ENCODE data around the gene ALDH9A1. TPM values are rescaled to one million over a fixed set of nuclear protein-coding genes. Genes with fewer than 3 reads are reported as not detected.
"Not testable (repeated sequence)": the region's sequence is repeated elsewhere in the genome, so short reads cannot be mapped to it uniquely, and the experiment has no call there.

Gene ALDH9A1
- 30.3 and 35.8 TPM in 2 replicates for total RNA-seq

DNA sequence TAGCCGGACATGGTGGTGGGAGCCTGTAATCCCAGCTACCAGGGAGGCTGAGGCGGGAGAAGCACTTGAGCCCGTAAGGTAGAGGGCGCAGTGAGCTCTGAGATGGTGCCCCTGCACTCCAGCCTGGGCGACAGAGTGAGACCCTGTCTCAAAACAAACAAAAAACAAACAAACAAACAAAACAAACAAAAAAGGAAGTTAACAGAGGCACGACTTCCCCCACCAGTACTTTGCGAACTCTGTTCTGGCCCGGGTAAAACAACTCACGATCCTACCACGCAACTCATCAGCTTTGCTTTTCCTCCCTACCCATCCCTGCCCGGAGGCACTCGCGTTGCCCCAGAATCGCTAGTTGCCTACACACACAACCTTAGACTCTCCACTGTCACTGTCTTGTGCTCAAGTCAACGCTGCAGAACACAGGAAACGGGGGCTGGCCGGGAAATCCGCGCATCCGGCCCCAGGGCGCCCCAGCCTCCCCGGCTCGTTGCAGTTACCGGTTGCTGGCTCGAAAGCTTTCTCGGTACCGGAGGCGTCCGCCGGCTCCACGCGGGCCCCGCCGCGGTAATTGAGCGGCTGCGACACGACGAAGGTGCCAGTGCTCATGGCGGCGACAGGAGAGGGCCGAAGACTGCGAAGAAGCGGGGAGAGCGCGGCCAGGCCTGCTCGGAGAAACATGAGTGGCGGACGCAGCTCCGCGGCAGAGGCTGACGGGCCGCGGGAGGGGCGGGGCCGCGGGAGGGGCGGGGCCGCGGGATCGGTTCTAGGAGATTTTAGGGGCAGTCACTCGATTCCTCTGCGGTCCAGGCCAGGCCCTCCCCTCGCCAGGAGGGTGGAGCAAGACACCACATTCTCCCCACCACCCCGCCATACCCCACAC, at the start of gene ALDH9A1:
Gene ALDH9A1 (minus strand): TSS at position 682 of the 880 bp plus-strand sequence. CDS start 4 bp downstream, at position 678.
- Mint-ChIP-seq H3K4me1 (peaks cover 27% of the 10 kb centered on the region), H3K36me3 (ENCODE audit: low read depth) (peaks cover 23% of the 10 kb centered on the region), H3K4me3 (peak within 1 kb of the TSS; percentile 91), H3K9me3 (no peaks in the 10 kb centered on the region), H3K27me3 (peaks cover 4% of the 10 kb centered on the region), H3K27ac (peak within 1 kb of the TSS; percentile 91)
- intact Hi-C loops (cut with micrococcal nuclease): loop anchor here (1.0 to 5.0 kb wide), 7 partner anchors 68 to 1141 kb away; partner anchors contain the start of genes POGK and TMCO1
- DNase-seq (peak; percentile 86), ATAC-seq (ENCODE audit: low read depth) (peak; percentile 93)
- TF ChIP-seq, protein P1, sequence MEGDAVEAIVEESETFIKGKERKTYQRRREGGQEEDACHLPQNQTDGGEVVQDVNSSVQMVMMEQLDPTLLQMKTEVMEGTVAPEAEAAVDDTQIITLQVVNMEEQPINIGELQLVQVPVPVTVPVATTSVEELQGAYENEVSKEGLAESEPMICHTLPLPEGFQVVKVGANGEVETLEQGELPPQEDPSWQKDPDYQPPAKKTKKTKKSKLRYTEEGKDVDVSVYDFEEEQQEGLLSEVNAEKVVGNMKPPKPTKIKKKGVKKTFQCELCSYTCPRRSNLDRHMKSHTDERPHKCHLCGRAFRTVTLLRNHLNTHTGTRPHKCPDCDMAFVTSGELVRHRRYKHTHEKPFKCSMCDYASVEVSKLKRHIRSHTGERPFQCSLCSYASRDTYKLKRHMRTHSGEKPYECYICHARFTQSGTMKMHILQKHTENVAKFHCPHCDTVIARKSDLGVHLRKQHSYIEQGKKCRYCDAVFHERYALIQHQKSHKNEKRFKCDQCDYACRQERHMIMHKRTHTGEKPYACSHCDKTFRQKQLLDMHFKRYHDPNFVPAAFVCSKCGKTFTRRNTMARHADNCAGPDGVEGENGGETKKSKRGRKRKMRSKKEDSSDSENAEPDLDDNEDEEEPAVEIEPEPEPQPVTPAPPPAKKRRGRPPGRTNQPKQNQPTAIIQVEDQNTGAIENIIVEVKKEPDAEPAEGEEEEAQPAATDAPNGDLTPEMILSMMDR (IDR thresholded peaks at IDR 0.05): no peak
- ChIA-PET CTCF (interaction anchor here (1.0 kb wide), 1 partner anchor 132 kb away, joined by 3 read pairs; no protein-coding TSS in a partner anchor), POLR2A (interaction anchor here (0.6 to 2.3 kb wide), 7 partner anchors 11 to 749 kb away, joined by 3 to 22 read pairs (median 3); partner anchors contain the start of gene TMCO1)

DNA sequence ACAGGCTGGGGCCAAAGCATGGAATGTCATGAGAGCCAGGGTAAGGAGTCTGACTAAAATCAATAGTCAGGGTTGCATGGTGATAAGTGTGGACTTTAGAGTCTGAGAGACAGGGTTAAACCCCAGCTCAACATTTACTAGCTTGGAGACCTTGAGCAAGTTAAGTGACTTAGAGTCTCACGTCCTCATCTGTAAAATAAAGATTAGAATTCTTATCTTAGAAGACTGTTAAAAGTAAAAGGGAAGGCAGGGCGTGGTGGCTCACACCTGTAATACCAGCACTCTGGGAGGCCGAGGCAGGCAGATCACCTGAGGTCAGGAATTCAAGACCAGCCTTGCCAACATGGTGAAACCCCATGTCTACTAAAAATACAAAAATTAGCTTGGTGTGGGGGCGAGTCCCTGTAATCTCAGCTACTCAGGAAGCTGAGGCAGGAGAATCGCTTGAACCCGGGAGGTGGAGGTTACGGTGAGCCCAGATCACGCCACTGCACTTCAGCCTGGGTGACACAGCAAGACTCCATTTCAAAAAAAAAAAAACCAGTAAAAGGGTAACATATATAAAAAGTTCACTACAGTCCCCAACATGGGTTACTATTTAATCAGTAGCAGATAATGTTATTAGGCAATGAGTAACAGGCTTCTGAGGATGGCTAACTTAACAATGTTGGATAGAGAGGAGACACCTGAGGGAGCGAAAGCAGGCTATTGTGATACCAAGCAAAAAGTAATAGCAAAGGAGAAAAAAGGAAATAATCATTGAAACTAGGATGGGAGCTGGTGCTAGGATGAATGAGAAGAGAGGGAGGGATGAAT, 49.5 kb upstream of the ALDH9A1 start:
- no peaks in the 10 kb centered on the region for H3K9me3 Mint-ChIP-seq
- H3K4me1 Mint-ChIP-seq: no peaks in the 10 kb centered on the region
- intact Hi-C loops (cut with micrococcal nuclease): no loop called here
- no peak overlapping the region for H3K4me3 Mint-ChIP-seq
- ChIA-PET POLR2A (no interaction called here), CTCF (no interaction called here)
- no peaks in the 10 kb centered on the region for H3K27me3 Mint-ChIP-seq
- TF ChIP-seq, protein P1 (IDR thresholded peaks at IDR 0.05): no peak
- ATAC-seq (ENCODE audit: low read depth) (no peak), DNase-seq (no peak)
- no peak overlapping the region for H3K27ac Mint-ChIP-seq
- H3K36me3 Mint-ChIP-seq (ENCODE audit: low read depth): peaks cover 55% of the 10 kb centered on the region

DNA sequence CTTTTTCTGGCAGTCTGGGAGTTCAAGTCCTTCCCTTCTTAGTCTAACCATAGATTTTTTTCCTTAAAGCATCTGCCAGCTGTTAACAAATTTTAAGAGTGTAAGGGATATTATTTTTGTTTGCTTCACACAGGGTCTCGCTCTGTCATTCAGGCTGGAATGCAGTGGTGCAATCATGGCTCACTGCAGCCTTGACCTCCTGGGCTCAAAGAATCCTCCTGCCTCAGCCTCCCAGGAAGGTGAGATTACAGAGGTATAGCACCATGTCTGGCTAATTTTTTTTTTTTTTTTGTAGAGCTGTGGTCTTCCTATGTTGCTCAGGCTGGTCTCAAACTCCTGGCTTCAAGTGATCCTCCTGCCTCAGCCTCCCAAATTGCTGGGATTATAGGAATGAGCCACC, 46.6 kb upstream of the ALDH9A1 start:
- peaks cover 70% of the 10 kb centered on the region for H3K36me3 Mint-ChIP-seq (ENCODE audit: low read depth)
- H3K9me3 Mint-ChIP-seq; intact Hi-C loops (cut with micrococcal nuclease); H3K27me3 Mint-ChIP-seq; H3K4me1 Mint-ChIP-seq; CTCF ChIA-PET; POLR2A ChIA-PET; DNase-seq; ATAC-seq (ENCODE audit: low read depth); H3K4me3 Mint-ChIP-seq; H3K27ac Mint-ChIP-seq: not testable (repeated sequence)

DNA sequence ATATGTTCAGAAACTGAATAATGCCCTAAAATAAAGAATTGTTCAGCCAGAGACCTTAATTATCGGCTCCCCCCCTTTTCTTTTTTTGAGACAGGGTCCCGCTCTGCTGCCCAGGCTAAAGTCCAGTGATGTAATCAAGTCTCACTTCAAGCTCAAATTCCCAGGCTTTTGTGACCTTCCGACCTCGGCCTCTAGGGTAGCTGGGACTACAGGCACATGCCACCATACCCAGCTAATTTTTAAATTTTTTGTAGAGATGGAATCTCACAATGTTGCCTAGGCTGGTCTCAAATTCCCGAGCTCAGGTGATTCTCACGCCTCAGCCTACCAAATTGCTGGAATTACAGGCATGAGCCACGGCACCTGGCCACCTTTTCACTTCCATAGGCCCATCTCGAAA, 43.8 kb upstream of the ALDH9A1 start:
- POLR2A ChIA-PET: no interaction called here
- Mint-ChIP-seq H3K9me3 (no peaks in the 10 kb centered on the region), H3K36me3 (ENCODE audit: low read depth) (peaks cover 61% of the 10 kb centered on the region), H3K4me1 (peaks cover 25% of the 10 kb centered on the region), H3K27me3 (no peaks in the 10 kb centered on the region), H3K4me3 (no peak overlapping the region), H3K27ac (no peak overlapping the region)
- DNase-seq: no peak
- intact Hi-C loops (cut with micrococcal nuclease): no loop called here
- ATAC-seq (ENCODE audit: low read depth): no peak
- CTCF ChIA-PET: no interaction called here
- TF ChIP-seq, protein P1 (IDR thresholded peaks at IDR 0.05): no peak

DNA sequence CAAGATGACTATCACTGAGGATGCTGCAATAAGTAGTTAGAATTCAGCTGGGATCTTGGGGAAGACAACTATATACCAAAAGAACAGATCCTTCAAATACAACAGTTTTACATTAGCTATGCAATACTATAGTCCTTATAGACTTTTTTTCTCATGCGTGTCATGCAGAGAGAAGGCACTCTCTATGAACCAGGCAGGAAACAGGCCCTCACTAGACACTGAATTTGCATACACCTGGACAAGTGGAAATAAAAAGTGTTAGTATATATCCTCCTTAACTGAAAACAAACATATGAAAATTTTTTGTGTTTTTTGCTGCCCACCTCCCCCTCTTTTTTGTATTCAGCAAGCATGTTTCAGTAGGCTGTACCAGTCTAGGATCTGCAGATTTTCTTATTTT, 40.4 kb upstream of the ALDH9A1 start:
- DNase-seq (no peak), ATAC-seq (ENCODE audit: low read depth) (peak; percentile 73)
- ChIA-PET POLR2A (no interaction called here), CTCF (no interaction called here)
- no peaks in the 10 kb centered on the region for H3K27me3 Mint-ChIP-seq
- peak overlapping the region; percentile 3 for H3K4me3 Mint-ChIP-seq
- peaks cover 65% of the 10 kb centered on the region for H3K36me3 Mint-ChIP-seq (ENCODE audit: low read depth)
- no peaks in the 10 kb centered on the region for H3K9me3 Mint-ChIP-seq
- TF ChIP-seq, protein P1 (IDR thresholded peaks at IDR 0.05): no peak
- H3K27ac Mint-ChIP-seq: no peak overlapping the region
- peaks cover 36% of the 10 kb centered on the region for H3K4me1 Mint-ChIP-seq
- intact Hi-C loops (cut with micrococcal nuclease): no loop called here
